ENCODE data around the gene EPHA4.

GRCh38 chr2:221590861-221591365 lies 18.8 kb upstream of the EPHA4 start:
- TF ChIP-seq NR3C1 (IDR thresholded peaks at IDR 0.05) (no peak), JUN (IDR thresholded peaks at IDR 0.05) (no peak), HOXA7 (CRISPR knock-in tag; IDR thresholded peaks at IDR 0.05) (no peak), CTCF (IDR thresholded peaks at IDR 0.05) (no peak), POLR2A (IDR thresholded peaks at IDR 0.05; ENCODE audit: low read length) (no peak), EP300 (IDR thresholded peaks at IDR 0.05) (no peak), CHD4 (IDR thresholded peaks at IDR 0.05; ENCODE audit: borderline replicate concordance) (no peak), CEBPB (IDR thresholded peaks at IDR 0.05) (no peak), JUNB (IDR thresholded peaks at IDR 0.05) (no peak), KDM1A (IDR thresholded peaks at IDR 0.05; ENCODE audit: low read depth) (no peak), RAD21 (conservative IDR thresholded peaks at IDR 0.05 in 1 of 2, IDR thresholded peaks at IDR 0.05 in 1 of 2) (no peak)
